WTC11 (cell line): Measurements from ENCODE around the gene LSM11. TPM values are rescaled to one million over a fixed set of nuclear protein-coding genes. Genes with fewer than 3 reads are reported as not detected.

ENCODE experiments used
- ATAC-seq: fragments of 200-7000 bp; cut with Tn5 transposase; 2 replicates; pipeline ENCODE4 v1.10.0; 2021; ENCODE audit warnings: mild to moderate bottlenecking, moderate library complexity
- CTCF ChIA-PET: fragments of 300-600 bp; sonication (Branson Sonifier 250); formaldehyde crosslinking; loops from one replicate; lab custom pipeline; 2021; ENCODE audit warnings: antibody characterized with exemption; lab: Charles Lee
- POLR2A ChIA-PET: fragments of 350-600 bp; sonication (Branson Sonifier 250); formaldehyde crosslinking; loops from one replicate; lab custom pipeline; 2021; ENCODE audit warnings: antibody characterized with exemption; lab: Charles Lee
- DNase-seq: peaks from one replicate; pipeline ENCODE4 v3.0.0; 2021; ENCODE audit warnings: low spot score
- H3K27ac Mint-ChIP-seq: 2 replicates; pipeline ENCODE4 v1.8.0; 2021; ENCODE audit warnings: mixed read lengths
- H3K27me3 Mint-ChIP-seq: 2 replicates; pipeline ENCODE4 v1.8.0; 2021; ENCODE audit warnings: low read depth, mild to moderate bottlenecking, moderate library complexity, mixed read lengths
- H3K36me3 Mint-ChIP-seq: 2 replicates; pipeline ENCODE4 v1.8.0; 2021; ENCODE audit warnings: mixed read lengths
- H3K4me1 Mint-ChIP-seq: 2 replicates; pipeline ENCODE4 v1.8.0; 2022; ENCODE audit warnings: mixed read lengths
- H3K4me3 Mint-ChIP-seq: 2 replicates; pipeline ENCODE4 v1.8.0; 2021; ENCODE audit warnings: mild to moderate bottlenecking, moderate library complexity, mixed read lengths
- H3K9me3 Mint-ChIP-seq: 2 replicates; pipeline ENCODE4 v1.8.0; 2021; ENCODE audit warnings: mixed read lengths
- FOXK1 ChIP-seq: sonication (generic); formaldehyde crosslinking; IDR thresholded peaks from 2 replicates; pipeline ENCODE4 v1.8.0; 2022; ENCODE audit warnings: mild to moderate bottlenecking, moderate library complexity, missing genetic modification reagents
- KAT7 ChIP-seq: sonication (generic); formaldehyde crosslinking; IDR thresholded peaks from 2 replicates; pipeline ENCODE4 v1.8.1; 2023; ENCODE audit warnings: missing genetic modification reagents, mild to moderate bottlenecking, borderline replicate concordance
- MXD4 ChIP-seq: fragments of 250-450 bp; sonication (Bioruptor Pico); IDR thresholded peaks from 2 replicates; pipeline ENCODE4 v1.8.0; 2021; ENCODE audit warnings: mild to moderate bottlenecking, moderate library complexity, borderline replicate concordance
- MYBL2 ChIP-seq: sonication (generic); formaldehyde crosslinking; IDR thresholded peaks from 2 replicates; pipeline ENCODE4 v1.8.1; 2023; ENCODE audit warnings: mild to moderate bottlenecking, moderate library complexity, missing genetic modification reagents
- NFYB ChIP-seq: sonication (generic); formaldehyde crosslinking; conservative IDR thresholded peaks from 2 replicates; pipeline ENCODE4 v1.8.0; 2022; ENCODE audit warnings: low read depth, missing genetic modification reagents
- NR3C1 ChIP-seq: sonication (generic); formaldehyde crosslinking; conservative IDR thresholded peaks from 2 replicates; pipeline ENCODE4 v1.8.1; 2023; ENCODE audit warnings: low read depth, mild to moderate bottlenecking, missing genetic modification reagents
- PRRX2 ChIP-seq: fragments of 250-450 bp; sonication (Bioruptor Pico); IDR thresholded peaks from 2 replicates; pipeline ENCODE4 v1.8.0; 2021; ENCODE audit warnings: mild to moderate bottlenecking
- SMAD3 ChIP-seq: sonication (generic); formaldehyde crosslinking; IDR thresholded peaks from 2 replicates; pipeline ENCODE4 v1.8.0; 2022; ENCODE audit warnings: missing genetic modification reagents, mild to moderate bottlenecking, borderline replicate concordance
- SOX15 ChIP-seq: fragments of 250-450 bp; sonication (Bioruptor Pico); IDR thresholded peaks from 2 replicates; pipeline ENCODE4 v1.9.0; 2021; ENCODE audit warnings: mild to moderate bottlenecking
- TEAD4 ChIP-seq: sonication (generic); formaldehyde crosslinking; IDR thresholded peaks from 2 replicates; pipeline ENCODE4 v1.8.0; 2022; ENCODE audit warnings: mild to moderate bottlenecking, missing genetic modification reagents
- ZNF121 ChIP-seq: sonication (generic); formaldehyde crosslinking; IDR thresholded peaks from 2 replicates; pipeline ENCODE4 v1.8.0; 2023; ENCODE audit warnings: missing genetic modification reagents
- ZNF317 ChIP-seq: sonication (generic); formaldehyde crosslinking; IDR thresholded peaks from 2 replicates; pipeline ENCODE4 v1.8.1; 2023; ENCODE audit warnings: low read depth, mild to moderate bottlenecking, moderate library complexity, missing genetic modification reagents, borderline replicate concordance
- total RNA-seq: library from RNA; stranded (reverse); gene quantifications from 3 replicates; pipeline ENCODE4 v1.2.3, GENCODE V29; 2021
- TF ChIP-seq, protein P1 (sequence below): fragments of 250-450 bp; sonication (Bioruptor Pico); IDR thresholded peaks from 2 replicates; pipeline ENCODE4 v1.8.0; 2021; ENCODE audit warnings: mild to moderate bottlenecking
- TF ChIP-seq, protein P2 (sequence below): fragments of 250-450 bp; sonication (Bioruptor Pico); IDR thresholded peaks from 2 replicates; pipeline ENCODE4 v1.9.0; 2021; ENCODE audit warnings: mild to moderate bottlenecking
- TF ChIP-seq, protein P3 (sequence below): sonication (generic); formaldehyde crosslinking; conservative IDR thresholded peaks from 2 replicates; pipeline ENCODE4 v1.8.1; 2022; ENCODE audit warnings: mild to moderate bottlenecking, missing genetic modification reagents
- TF ChIP-seq, protein P4 (sequence below): sonication (generic); formaldehyde crosslinking; IDR thresholded peaks from 2 replicates; pipeline ENCODE4 v1.8.1; 2022; ENCODE audit warnings: missing genetic modification reagents, borderline replicate concordance
- TF ChIP-seq, protein P5 (sequence below): sonication (generic); formaldehyde crosslinking; IDR thresholded peaks from 2 replicates; pipeline ENCODE4 v1.8.1; 2022; ENCODE audit warnings: mild to moderate bottlenecking, moderate library complexity, missing genetic modification reagents
- TF ChIP-seq, protein P6 (sequence below): sonication (generic); formaldehyde crosslinking; IDR thresholded peaks from 2 replicates; pipeline ENCODE4 v1.8.0; 2022; ENCODE audit warnings: missing genetic modification reagents
- TF ChIP-seq, protein P7 (sequence below): sonication (generic); formaldehyde crosslinking; IDR thresholded peaks from 2 replicates; pipeline ENCODE4 v1.8.0; 2023; ENCODE audit warnings: missing genetic modification reagents
- TF ChIP-seq, protein P8 (sequence below): sonication (generic); formaldehyde crosslinking; IDR thresholded peaks from 2 replicates; pipeline ENCODE4 v1.8.0; 2022; ENCODE audit warnings: mild to moderate bottlenecking, missing genetic modification reagents

LSM11 gene
- total RNA-seq, 1 experiment from 2014 or later = 5.2 TPM

DNA sequence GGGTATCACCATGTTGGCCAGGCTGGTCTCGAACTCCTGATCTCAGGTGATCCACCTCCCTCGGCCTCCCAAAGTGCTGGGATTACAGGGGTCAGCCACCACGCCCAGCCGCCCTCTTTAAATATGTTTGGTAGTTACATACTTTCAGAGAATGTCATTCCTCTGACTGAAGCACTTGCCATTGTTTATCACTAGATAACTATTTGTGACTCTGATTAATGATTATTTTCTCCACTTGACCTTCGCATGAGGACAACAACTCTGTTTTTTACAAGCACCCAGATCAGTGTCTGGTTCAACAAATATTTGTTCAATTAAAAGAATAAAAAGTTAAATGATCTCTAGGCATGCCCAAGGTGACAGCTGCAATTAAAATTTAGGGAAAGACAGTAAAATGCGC is 59.2 kb downstream of the LSM11 start:
- ATAC-seq = no peak
- no peak overlapping the region for H3K4me3 Mint-ChIP-seq
- CTCF ChIA-PET = no interaction called here
- H3K4me1 Mint-ChIP-seq = no peaks in the 10 kb centered on the region
- no peak for TF ChIP-seq NR3C1 (CRISPR knock-in tag)
- TF ChIP-seq NFYB (CRISPR knock-in tag) = no peak
- TF ChIP-seq, protein P1, sequence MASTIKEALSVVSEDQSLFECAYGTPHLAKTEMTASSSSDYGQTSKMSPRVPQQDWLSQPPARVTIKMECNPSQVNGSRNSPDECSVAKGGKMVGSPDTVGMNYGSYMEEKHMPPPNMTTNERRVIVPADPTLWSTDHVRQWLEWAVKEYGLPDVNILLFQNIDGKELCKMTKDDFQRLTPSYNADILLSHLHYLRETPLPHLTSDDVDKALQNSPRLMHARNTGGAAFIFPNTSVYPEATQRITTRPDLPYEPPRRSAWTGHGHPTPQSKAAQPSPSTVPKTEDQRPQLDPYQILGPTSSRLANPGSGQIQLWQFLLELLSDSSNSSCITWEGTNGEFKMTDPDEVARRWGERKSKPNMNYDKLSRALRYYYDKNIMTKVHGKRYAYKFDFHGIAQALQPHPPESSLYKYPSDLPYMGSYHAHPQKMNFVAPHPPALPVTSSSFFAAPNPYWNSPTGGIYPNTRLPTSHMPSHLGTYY (CRISPR knock-in tag) = no peak
- TF ChIP-seq KAT7 (CRISPR knock-in tag) = no peak
- no peak for TF ChIP-seq PRRX2 (CRISPR knock-in tag)
- TF ChIP-seq ZNF121 (CRISPR knock-in tag) = no peak
- TF ChIP-seq, protein P2, sequence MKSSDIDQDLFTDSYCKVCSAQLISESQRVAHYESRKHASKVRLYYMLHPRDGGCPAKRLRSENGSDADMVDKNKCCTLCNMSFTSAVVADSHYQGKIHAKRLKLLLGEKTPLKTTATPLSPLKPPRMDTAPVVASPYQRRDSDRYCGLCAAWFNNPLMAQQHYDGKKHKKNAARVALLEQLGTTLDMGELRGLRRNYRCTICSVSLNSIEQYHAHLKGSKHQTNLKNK (CRISPR knock-in tag) = no peak
- TF ChIP-seq TEAD4 (CRISPR knock-in tag) = no peak
- TF ChIP-seq SMAD3 (CRISPR knock-in tag) = no peak
- TF ChIP-seq SOX15 (CRISPR knock-in tag) = no peak
- TF ChIP-seq MXD4 (CRISPR knock-in tag) = no peak
- TF ChIP-seq, all 79 proteins: peak for 0
- no peak for DNase-seq
- H3K36me3 Mint-ChIP-seq = peaks cover 40% of the 10 kb centered on the region
- no peaks in the 10 kb centered on the region for H3K27me3 Mint-ChIP-seq
- H3K27ac Mint-ChIP-seq = no peak overlapping the region
- POLR2A ChIA-PET = interaction anchor here (0.5 kb wide), 1 partner anchor 51 kb away, joined by 4 read pairs; no protein-coding TSS in a partner anchor
- H3K9me3 Mint-ChIP-seq = no peaks in the 10 kb centered on the region

DNA sequence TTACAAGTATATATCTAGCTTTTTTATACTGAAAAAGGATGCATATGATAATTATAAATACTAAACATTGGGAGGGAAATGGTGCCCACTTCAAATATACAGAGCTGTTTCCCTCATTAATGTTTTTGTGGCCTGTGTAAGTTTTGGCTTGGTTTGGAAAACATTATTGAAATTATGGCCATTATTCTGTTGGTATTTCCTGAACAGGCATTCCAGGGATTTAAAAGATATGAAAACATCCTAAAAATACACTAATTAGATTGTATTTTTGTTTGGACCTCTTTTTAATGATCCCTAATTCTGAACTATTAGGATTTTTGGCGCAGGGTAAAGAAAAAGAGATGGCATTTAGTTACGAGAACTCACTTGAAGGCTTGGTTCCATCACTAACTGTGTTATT is 64.5 kb downstream of the LSM11 start:
- H3K4me3 Mint-ChIP-seq = no peak overlapping the region
- no peak overlapping the region for H3K27ac Mint-ChIP-seq
- H3K36me3 Mint-ChIP-seq = peaks cover 60% of the 10 kb centered on the region
- ATAC-seq (no peak), DNase-seq (no peak)
- no peaks in the 10 kb centered on the region for H3K9me3 Mint-ChIP-seq
- H3K27me3 Mint-ChIP-seq = no peaks in the 10 kb centered on the region
- H3K4me1 Mint-ChIP-seq = no peaks in the 10 kb centered on the region
- ChIA-PET POLR2A (no interaction called here), CTCF (no interaction called here)
- no peak for TF ChIP-seq FOXK1 (CRISPR knock-in tag)
- no peak for TF ChIP-seq KAT7 (CRISPR knock-in tag)
- TF ChIP-seq, protein P3, sequence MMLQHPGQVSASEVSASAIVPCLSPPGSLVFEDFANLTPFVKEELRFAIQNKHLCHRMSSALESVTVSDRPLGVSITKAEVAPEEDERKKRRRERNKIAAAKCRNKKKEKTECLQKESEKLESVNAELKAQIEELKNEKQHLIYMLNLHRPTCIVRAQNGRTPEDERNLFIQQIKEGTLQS (CRISPR knock-in tag) = no peak
- TF ChIP-seq, protein P4, sequence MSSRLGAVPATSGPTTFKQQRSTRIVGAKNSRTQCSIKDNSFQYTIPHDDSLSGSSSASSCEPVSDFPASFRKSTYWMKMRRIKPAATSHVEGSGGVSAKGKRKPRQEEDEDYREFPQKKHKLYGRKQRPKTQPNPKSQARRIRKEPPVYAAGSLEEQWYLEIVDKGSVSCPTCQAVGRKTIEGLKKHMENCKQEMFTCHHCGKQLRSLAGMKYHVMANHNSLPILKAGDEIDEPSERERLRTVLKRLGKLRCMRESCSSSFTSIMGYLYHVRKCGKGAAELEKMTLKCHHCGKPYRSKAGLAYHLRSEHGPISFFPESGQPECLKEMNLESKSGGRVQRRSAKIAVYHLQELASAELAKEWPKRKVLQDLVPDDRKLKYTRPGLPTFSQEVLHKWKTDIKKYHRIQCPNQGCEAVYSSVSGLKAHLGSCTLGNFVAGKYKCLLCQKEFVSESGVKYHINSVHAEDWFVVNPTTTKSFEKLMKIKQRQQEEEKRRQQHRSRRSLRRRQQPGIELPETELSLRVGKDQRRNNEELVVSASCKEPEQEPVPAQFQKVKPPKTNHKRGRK (CRISPR knock-in tag) = no peak
- TF ChIP-seq, protein P5, sequence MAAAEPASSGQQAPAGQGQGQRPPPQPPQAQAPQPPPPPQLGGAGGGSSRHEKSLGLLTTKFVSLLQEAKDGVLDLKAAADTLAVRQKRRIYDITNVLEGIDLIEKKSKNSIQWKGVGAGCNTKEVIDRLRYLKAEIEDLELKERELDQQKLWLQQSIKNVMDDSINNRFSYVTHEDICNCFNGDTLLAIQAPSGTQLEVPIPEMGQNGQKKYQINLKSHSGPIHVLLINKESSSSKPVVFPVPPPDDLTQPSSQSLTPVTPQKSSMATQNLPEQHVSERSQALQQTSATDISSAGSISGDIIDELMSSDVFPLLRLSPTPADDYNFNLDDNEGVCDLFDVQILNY (CRISPR knock-in tag) = no peak
- TF ChIP-seq, protein P6, sequence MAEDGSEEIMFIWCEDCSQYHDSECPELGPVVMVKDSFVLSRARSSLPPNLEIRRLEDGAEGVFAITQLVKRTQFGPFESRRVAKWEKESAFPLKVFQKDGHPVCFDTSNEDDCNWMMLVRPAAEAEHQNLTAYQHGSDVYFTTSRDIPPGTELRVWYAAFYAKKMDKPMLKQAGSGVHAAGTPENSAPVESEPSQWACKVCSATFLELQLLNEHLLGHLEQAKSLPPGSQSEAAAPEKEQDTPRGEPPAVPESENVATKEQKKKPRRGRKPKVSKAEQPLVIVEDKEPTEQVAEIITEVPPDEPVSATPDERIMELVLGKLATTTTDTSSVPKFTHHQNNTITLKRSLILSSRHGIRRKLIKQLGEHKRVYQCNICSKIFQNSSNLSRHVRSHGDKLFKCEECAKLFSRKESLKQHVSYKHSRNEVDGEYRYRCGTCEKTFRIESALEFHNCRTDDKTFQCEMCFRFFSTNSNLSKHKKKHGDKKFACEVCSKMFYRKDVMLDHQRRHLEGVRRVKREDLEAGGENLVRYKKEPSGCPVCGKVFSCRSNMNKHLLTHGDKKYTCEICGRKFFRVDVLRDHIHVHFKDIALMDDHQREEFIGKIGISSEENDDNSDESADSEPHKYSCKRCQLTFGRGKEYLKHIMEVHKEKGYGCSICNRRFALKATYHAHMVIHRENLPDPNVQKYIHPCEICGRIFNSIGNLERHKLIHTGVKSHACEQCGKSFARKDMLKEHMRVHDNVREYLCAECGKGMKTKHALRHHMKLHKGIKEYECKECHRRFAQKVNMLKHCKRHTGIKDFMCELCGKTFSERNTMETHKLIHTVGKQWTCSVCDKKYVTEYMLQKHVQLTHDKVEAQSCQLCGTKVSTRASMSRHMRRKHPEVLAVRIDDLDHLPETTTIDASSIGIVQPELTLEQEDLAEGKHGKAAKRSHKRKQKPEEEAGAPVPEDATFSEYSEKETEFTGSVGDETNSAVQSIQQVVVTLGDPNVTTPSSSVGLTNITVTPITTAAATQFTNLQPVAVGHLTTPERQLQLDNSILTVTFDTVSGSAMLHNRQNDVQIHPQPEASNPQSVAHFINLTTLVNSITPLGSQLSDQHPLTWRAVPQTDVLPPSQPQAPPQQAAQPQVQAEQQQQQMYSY (CRISPR knock-in tag) = no peak
- TF ChIP-seq, protein P7, sequence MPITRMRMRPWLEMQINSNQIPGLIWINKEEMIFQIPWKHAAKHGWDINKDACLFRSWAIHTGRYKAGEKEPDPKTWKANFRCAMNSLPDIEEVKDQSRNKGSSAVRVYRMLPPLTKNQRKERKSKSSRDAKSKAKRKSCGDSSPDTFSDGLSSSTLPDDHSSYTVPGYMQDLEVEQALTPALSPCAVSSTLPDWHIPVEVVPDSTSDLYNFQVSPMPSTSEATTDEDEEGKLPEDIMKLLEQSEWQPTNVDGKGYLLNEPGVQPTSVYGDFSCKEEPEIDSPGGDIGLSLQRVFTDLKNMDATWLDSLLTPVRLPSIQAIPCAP = no peak
- no peak for TF ChIP-seq ZNF317 (CRISPR knock-in tag)
- no peak for TF ChIP-seq PRRX2 (CRISPR knock-in tag)
- TF ChIP-seq, protein P8, sequence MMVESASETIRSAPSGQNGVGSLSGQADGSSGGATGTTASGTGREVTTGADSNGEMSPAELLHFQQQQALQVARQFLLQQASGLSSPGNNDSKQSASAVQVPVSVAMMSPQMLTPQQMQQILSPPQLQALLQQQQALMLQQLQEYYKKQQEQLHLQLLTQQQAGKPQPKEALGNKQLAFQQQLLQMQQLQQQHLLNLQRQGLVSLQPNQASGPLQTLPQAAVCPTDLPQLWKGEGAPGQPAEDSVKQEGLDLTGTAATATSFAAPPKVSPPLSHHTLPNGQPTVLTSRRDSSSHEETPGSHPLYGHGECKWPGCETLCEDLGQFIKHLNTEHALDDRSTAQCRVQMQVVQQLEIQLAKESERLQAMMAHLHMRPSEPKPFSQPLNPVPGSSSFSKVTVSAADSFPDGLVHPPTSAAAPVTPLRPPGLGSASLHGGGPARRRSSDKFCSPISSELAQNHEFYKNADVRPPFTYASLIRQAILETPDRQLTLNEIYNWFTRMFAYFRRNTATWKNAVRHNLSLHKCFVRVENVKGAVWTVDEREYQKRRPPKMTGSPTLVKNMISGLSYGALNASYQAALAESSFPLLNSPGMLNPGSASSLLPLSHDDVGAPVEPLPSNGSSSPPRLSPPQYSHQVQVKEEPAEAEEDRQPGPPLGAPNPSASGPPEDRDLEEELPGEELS = no peak
- TF ChIP-seq, protein P2 (CRISPR knock-in tag) = no peak
- TF ChIP-seq MYBL2 (CRISPR knock-in tag) = no peak
- TF ChIP-seq, protein P1 (CRISPR knock-in tag) = no peak
